HG03103 (cell line): ENCODE measurements around the gene MARCHF10.

ENCODE experiments used
- ATAC-seq: cut with Tn5 transposase; IDR thresholded peaks from one replicate; pipeline ENCODE4 v1.9.1; 2021; ENCODE audit warnings: low read depth; ENCODE audit not compliant: unreplicated experiment

The MARCHF10 gene

GRCh38 chr17:62666061-62666800 lies 141.9 kb downstream of the MARCHF10 start:
- ATAC-seq: no peak

DNA sequence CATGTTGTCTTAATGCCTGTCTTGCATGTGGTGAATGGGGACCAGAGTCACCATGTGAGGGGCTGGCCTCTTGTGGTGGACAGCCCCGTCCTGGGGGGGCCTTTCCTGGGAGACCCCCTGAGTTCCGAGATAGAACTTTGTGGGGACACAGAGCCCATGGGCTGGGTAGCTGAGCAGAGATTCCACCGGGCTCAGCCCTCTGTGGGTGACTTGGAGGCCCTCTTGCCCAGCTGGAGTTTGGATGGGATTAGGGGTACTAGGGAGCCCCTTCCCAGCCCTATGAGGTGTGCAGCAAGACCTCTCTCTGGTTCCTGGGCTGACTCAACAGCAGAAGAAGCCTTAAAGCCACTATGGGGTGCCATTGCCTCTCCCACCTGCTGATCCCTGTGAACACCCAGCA lies 142.5 kb downstream of the MARCHF10 start:
- ATAC-seq: no peak

DNA sequence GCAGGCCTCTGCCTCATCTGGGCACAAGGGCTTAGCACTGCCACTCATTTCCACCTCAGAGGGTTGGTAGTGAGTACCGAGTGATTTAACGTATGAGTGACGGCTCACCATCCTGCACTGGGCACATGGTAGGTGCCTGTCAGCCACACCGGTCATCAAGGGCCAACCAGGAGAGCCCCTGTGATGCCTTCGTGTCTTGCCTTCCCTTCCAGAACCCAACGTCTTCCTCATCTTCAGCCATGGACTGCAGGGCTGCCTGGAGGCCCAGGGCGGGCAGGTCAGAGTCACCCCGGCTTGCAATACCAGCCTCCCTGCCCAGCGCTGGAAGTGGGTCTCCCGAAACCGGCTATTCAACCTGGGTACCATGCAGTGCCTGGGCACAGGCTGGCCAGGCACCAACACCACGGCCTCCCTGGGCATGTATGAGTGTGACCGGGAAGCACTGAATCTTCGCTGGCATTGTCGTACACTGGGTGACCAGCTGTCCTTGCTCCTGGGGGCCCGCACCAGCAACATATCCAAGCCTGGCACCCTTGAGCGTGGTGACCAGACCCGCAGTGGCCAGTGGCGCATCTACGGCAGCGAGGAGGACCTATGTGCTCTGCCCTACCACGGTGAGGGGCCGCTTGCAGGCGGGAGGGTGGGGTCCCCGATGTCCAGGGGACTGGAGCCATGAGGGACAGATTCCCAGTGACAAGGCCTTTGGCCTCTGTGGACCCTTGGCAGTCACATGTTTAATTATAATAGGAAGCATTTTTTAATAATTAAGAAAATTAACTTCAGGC lies 143.6 kb downstream of the MARCHF10 start:
- no peak for ATAC-seq

- no peak for ATAC-seq
These were observed 144.8 kb downstream of the MARCHF10 start for GRCh38 chr17:62663304-62663703.

DNA sequence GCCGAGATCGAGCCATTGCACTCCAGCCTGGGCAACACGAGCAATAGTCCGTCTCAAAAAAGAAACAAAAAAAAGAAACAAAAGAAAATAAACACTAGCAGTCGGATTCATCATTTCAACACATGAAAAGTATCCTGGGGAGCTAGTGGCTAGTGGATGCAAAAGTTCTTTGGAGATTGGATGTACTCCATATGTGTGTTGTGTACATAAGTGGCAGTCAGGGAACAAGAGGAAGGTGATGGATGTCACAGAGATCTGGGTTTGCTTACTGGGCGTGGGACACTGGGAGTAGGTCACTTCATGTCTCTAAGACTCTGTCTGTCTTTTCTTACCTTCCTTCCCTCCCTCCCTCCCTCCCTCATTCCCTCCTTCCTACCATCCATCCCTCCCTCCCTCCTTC lies 145.3 kb downstream of the MARCHF10 start:
- no peak for ATAC-seq

GRCh38 chr17:62661337-62661736 lies 146.8 kb downstream of the MARCHF10 start:
- ATAC-seq: no peak

DNA sequence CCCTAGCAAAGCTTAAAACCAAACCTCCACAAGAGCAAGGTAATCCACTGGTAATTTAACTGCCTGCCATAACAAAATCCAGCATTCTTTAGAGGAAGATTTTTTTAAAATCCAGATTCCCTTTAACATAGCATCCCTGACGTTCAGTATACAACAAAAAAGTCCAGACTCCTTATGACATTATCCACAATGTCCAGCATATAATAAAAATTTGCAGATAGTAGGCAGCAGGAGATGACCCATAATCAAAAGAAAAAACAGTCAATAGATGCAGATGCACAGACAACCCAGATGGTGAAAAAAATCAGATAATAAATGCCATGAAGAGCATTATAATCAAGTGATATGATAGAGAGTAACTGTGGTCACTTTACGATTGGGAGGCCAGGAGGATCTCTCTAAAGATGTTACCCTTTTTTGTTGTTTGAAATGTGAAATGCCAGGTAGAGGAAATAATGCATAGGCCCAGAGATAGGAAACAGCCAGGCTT lies 147.4 kb downstream of the MARCHF10 start:
- no peak for ATAC-seq

- no peak for ATAC-seq
These were observed 149.8 kb downstream of the MARCHF10 start for GRCh38 chr17:62658136-62658920.

- no peak for ATAC-seq
These were observed 150.4 kb downstream of the MARCHF10 start for GRCh38 chr17:62657690-62658089.

DNA sequence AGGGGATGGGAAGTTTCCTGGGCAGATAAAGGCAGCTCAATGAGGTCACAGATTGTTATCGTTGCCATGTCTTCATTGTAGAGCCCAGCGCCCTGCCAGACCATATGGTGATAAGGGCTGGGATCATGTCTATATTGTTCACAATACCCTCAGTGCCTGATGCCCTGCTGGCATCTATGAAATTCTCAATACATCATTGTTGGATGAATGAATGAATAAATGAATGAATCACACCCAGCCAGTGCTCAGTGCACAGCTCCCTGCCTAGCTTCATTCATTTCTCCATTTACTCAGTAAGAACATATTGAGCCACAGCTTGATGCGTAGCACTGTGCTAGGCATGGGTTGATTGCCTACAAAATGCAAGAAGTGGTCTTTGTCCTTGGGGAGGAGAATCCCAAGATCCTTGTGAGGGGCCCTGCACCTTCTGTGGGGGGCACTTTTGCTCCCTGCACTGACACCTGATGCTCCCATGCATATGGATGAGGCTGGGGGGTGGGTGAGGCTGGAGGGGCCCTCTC lies 150.9 kb downstream of the MARCHF10 start:
- no peak for ATAC-seq

DNA sequence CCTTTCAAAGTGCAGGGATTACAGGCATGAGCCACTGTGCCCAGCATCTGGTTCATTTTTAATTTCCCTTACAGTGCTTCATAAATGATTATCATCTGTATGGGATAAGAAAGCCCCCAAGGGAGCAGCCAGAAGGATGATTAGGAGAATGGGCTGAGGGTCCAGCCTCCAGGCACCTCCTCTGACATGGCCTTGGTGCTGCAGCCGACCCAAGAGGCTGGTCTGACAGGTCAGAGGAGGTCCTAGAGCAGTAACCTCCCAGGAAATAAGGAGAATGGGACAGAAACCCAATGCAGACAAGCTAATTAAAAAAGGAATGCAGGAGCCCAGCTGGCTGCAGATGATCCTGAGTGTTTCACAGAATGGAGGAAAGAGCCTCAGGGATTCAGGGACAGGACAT lies 151.7 kb downstream of the MARCHF10 start:
- no peak for ATAC-seq

- no peak for ATAC-seq
These were observed 152.5 kb downstream of the MARCHF10 start for GRCh38 chr17:62655656-62656055.

DNA sequence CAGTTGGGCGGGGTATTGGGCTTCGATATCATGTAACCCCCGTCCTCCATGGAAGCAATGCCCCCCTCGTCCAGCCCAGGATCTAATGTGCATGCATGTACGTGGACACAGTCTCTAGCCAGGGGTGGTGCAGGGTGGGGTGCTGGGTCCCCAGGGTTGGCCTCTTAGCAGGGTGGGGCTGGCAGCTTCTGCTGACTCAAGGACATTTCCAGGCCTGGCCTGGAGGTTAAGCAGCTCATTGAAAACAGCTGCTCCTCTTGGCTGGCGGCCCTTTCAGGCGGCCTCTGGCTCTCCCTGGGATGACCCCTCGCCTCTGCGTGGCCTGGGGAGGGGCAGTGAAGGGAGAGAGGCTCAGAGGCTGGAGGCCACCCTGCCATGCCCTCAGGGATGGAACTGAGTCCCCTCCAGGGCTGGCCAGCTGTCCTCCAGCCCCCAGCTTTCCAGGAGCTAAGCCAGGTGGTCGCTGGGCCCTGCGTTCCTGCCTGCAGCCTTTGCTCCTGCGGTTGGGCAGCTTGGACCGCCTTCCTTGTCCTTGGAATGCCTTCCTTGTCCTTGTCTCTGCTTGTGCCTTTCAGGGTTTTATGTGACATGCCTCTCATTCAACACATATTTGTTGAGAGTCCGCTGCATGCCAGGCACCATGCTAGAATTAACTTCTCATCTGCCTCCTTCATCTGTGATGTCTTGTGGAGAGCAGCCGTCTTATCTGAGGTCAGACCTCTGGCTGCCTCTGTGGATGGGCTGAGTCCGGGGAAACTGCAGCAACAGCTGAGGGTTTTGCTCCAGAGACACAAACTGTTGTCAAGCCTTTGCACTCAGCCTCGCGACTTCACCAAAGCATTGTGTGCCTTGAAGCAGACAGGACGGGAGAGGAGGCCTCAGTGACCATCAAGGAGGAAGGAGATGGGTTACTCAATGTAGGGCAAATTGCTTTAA lies 154.0 kb downstream of the MARCHF10 start:
- ATAC-seq: no peak

DNA sequence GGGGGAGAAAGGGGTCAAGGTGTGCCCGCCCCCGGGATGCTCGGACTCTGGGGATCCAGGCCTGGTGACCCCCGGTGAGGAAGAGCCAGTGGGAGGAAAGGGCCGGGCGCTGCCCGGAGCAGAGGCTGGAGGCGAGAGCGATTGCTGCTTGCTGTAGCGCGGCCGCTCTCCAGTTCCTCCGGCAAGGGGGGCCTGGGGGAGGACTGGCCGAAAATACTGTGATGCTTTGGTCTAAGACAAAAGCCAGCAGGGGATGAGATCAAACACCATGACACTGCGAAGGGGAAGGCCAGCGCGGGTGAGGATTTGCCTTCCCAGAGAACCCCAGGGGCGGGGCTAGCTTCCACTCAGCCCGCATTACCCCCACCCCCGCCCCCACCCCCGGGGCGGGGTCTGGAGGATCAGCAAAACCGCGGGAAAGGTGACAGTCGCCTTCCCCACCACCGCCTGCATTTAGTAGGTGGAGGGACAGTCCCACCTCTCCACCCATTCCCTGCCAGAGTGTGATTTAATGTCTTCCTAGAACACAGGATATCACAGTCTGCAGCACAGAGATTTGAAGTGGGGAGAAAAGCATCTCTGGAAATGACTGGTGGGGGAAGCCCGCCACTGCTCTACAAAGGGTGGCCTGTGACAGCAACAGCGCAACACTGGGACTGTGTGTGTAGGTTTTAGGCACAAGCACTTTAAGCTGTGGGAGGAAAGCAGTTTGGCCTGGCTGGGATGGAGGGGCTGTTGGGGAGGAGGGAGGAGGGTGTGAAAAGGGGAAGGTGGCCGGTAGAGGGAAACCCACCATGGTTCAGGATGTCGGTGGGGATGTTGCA lies 154.9 kb downstream of the MARCHF10 start:
- ATAC-seq: peak; percentile 74

DNA sequence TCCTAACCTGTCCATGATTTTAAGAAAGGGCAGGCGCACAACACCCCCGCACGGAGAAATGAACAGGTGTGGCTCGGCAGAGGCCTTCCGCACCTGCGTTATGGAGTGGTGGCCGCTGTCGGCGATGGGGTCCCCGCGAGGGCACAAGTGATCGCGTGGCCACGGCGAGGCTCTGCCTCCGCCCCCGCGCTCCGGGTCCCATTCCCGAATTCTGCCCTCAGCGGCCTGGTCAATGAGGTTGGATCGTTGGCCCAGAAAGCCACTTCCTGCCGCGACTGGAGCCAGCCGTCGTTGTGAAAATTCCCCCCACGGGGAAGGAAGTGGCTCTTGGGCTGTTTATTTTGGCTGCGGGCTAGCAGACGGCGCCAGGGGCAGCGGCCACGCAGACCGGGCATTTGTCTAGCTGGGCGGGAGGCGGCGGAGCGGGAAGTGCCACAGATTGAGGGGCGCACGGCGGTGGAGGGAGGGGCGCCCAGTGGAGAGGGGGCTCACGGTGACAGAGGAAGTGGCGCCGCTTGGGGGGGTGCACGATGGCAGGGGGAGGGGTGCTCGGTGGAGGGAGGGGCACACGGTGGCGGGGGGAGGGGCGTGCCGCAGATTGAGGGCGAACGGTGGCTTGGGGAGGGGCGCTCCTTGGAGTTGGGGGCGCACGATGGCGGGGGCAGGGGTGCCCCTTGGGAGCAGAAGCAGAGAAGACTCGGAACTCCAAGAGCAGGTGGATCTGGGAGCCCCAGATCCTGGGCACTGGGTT lies 155.7 kb downstream of the MARCHF10 start:
- no peak for ATAC-seq
